Endothelial cell of umbilical vein (primary cell): ENCODE results near the gene TBK1. TPM values are rescaled to one million over a fixed set of nuclear protein-coding genes. Genes with fewer than 3 reads are reported as not detected.

ENCODE experiments used
- BruUV-seq: library from RNA; stranded (reverse); fragments of 400-500 nt; replicated peaks from 2 replicates; lab custom pipeline; 2021; lab: Mats Ljungman, UMichigan
- CTCF ChIA-PET: fragments of 300-600, 350-600 bp; sonication (Branson Sonifier 250); formaldehyde crosslinking; loops from one replicate; lab custom pipeline; 2021; ENCODE audit warnings: antibody characterized with exemption, inconsistent platforms; lab: Charles Lee
- POLR2A ChIA-PET: fragments of 300-600, 350-600 bp; sonication (Branson Sonifier 250); formaldehyde crosslinking; loops from one replicate; lab custom pipeline; 2021; ENCODE audit warnings: antibody characterized with exemption, inconsistent platforms; lab: Charles Lee
- DNase-seq: peaks from one replicate; pipeline ENCODE4 v3.0.0-alpha.2; 2011; ENCODE audit warnings: low read depth, low spot score
- FAIRE-seq: peaks from 2 replicates; lab custom pipeline; 2011; peaks lifted over from hg19 to GRCh38; lab: Jason Lieb, UNC
- H2AFZ ChIP-seq: 2 replicates; pipeline ENCODE4 v1.6.0; 2012; ENCODE audit warnings: low read depth, low read length, control low read depth, inconsistent platforms
- H3K27ac ChIP-seq: 2 replicates; pipeline ENCODE4 v1.5.1; 2011; ENCODE audit warnings: low read depth, mild to moderate bottlenecking, control low read depth, low read length, moderate library complexity; ENCODE audit not compliant: insufficient read depth
- H3K27me3 ChIP-seq, 2 experiments: 2 replicates each; pipeline versions ENCODE4 v1.6.0 to v1.6.1; 2011; ENCODE audit warnings: low read length in 2 of 2, mixed read lengths in 1 of 2; ENCODE audit not compliant: control insufficient read depth in 2 of 2, insufficient read depth in 2 of 2
- H3K36me3 ChIP-seq, 2 experiments: 2 replicates in 1 of 2; 3 replicates in 1 of 2; pipeline ENCODE4 v1.5.1; 2011; ENCODE audit warnings: low read length in 2 of 2, mild to moderate bottlenecking in 1 of 2, moderate library complexity in 1 of 2; ENCODE audit not compliant: control insufficient read depth in 2 of 2, insufficient read depth in 2 of 2; ENCODE audit errors: extremely low read depth in 1 of 2
- H3K4me1 ChIP-seq: 3 replicates; pipeline ENCODE4 v1.5.1; 2011; ENCODE audit warnings: mild to moderate bottlenecking, low read length; ENCODE audit not compliant: control insufficient read depth, insufficient read depth; ENCODE audit errors: extremely low read depth
- H3K4me2 ChIP-seq: 2 replicates; pipeline ENCODE4 v1.6.1; 2011; ENCODE audit warnings: low read length, control low read depth, mixed read lengths; ENCODE audit not compliant: insufficient read depth
- H3K4me3 ChIP-seq, 3 experiments: fragments of 200-600 bp in 1 of 3; sonication (generic), shearing (Covaris generic) in 1 of 3; replicated peaks in 1 of 3; 2 replicates each; pipeline ENCODE4 v1.5.1; 2011 to 2016; ENCODE audit warnings: control low read depth in 3 of 3, low read length in 3 of 3, mild to moderate bottlenecking in 2 of 3, inconsistent platforms in 1 of 3, low read depth in 1 of 3, moderate library complexity in 1 of 3; ENCODE audit not compliant: insufficient read depth in 1 of 3
- H3K79me2 ChIP-seq: 2 replicates; pipeline ENCODE4 v1.6.0; 2012; ENCODE audit warnings: low read length, inconsistent platforms; ENCODE audit not compliant: control insufficient read depth, insufficient read depth
- H3K9ac ChIP-seq: replicated peaks from 2 replicates; pipeline ENCODE3; 2011; ENCODE audit warnings: low read length, control low read depth; ENCODE audit not compliant: insufficient read depth; ENCODE audit errors: extremely low read depth
- H3K9me1 ChIP-seq: replicated peaks from 3 replicates; pipeline ENCODE4 v1.6.0; 2011; ENCODE audit warnings: mild to moderate bottlenecking, low read length; ENCODE audit not compliant: control insufficient read depth, insufficient read depth; ENCODE audit errors: extremely low read depth
- H3K9me3 ChIP-seq: replicated peaks from 2 replicates; pipeline ENCODE4 v1.5.1; 2012; ENCODE audit warnings: low read length, inconsistent platforms; ENCODE audit not compliant: control insufficient read depth, insufficient read depth
- H4K20me1 ChIP-seq: replicated peaks from 2 replicates; pipeline ENCODE3; 2011; ENCODE audit warnings: mild to moderate bottlenecking, low read length; ENCODE audit not compliant: control insufficient read depth, insufficient read depth; ENCODE audit errors: extremely low read depth
- GATA2 ChIP-seq: IDR thresholded peaks from 2 replicates; pipeline ENCODE4 v1.7.0; 2011; ENCODE audit warnings: low read depth, mild to moderate bottlenecking, moderate library complexity, mixed read lengths, low read length; ENCODE audit not compliant: insufficient read length, insufficient read depth
- JUN ChIP-seq: IDR thresholded peaks from 2 replicates; pipeline ENCODE4 v1.6.1; 2011; ENCODE audit warnings: borderline replicate concordance, low read depth; ENCODE audit not compliant: insufficient read length, insufficient read depth
- MYC ChIP-seq: IDR thresholded peaks from one replicate; pipeline ENCODE4 v1.6.1; 2011; ENCODE audit warnings: mild to moderate bottlenecking, low read depth, low read length
- POLR2A ChIP-seq: IDR thresholded peaks from 2 replicates; pipeline ENCODE4 v1.6.1; 2012; ENCODE audit warnings: low read depth, mild to moderate bottlenecking, control low read depth, low read length
- POLR2AphosphoS5 ChIP-seq: IDR thresholded peaks from 2 replicates; pipeline ENCODE4 v1.6.1; 2012; ENCODE audit warnings: low read depth, mild to moderate bottlenecking, control low read depth, low read length, moderate library complexity; ENCODE audit not compliant: insufficient read depth
- dilution Hi-C: fragments of 300-500 bp; cut with MboI; formaldehyde crosslinking; loops from one replicate; pipeline ENCODE4 v1.15.0; 2019; ENCODE audit warnings: low sequenced_read_pairs; ENCODE audit not compliant: extremely low pct_ligation_motif_present
- intact Hi-C: fragments of 100-400 bp; cut with micrococcal nuclease; formaldehyde crosslinking; loops from one replicate; pipeline ENCODE4 v1.10.0; 2022
- polyA plus RNA-seq, 4 experiments: library from polyadenylated mRNA; depleted of rRNA in 3 of 4; stranded (reverse) in 3 of 4; unstranded in 1 of 4; fragments of >200 nt; gene quantifications; 2 replicates each; pipeline versions ENCODE4 v1.2.1 to v1.2.3, GENCODE V29; 2011 to 2012; ENCODE audit warnings: missing spikeins in 1 of 4
- total RNA-seq: library from RNA; stranded (reverse); gene quantifications from 2 replicates; pipeline ENCODE4 v1.2.3, GENCODE V29; 2021
- TF ChIP-seq, protein P1 (sequence below): IDR thresholded peaks from 2 replicates; pipeline ENCODE4 v1.6.1; 2011; ENCODE audit not compliant: insufficient read depth, insufficient read length
- TF ChIP-seq, protein P2 (sequence below), 2 donors: IDR thresholded peaks; 1 replicate in 1 of 2; 2 replicates in 1 of 2; pipeline ENCODE4 v1.5.1; 2011; ENCODE audit warnings: low read length in 2 of 2, mild to moderate bottlenecking in 2 of 2, moderate library complexity in 2 of 2, control low read depth in 1 of 2, inconsistent platforms in 1 of 2, low read depth in 1 of 2; ENCODE audit not compliant: insufficient read depth in 1 of 2; ENCODE audit errors: extremely low read depth in 1 of 2

The TBK1 gene
- total and polyA plus RNA-seq, 2 donors (not counting 3 experiments of a cell fraction or from before 2014, with no cell fraction given) = 8.0 to 28.9 TPM

GRCh38 chr12:64402181-64402580 lies 49.7 kb upstream of the TBK1 start:
- Histone ChIP-seq H3K27ac (no peak overlapping the region), H3K4me2 (no peak overlapping the region), H3K9me3 (no peaks in the 10 kb centered on the region), H3K4me3 (no peak overlapping the region), H4K20me1 (no peaks in the 10 kb centered on the region), H3K9me1 (no peaks in the 10 kb centered on the region), H3K4me1 (peaks cover 10% of the 10 kb centered on the region), H3K36me3 (no peaks in the 10 kb centered on the region), H3K27me3 (no peaks in the 10 kb centered on the region), H3K79me2 (peaks cover 23% of the 10 kb centered on the region), H2AFZ (no peak overlapping the region), H3K9ac (no peak overlapping the region)
- dilution Hi-C loops = no loop called here
- TF ChIP-seq MYC = no peak
- TF ChIP-seq POLR2AphosphoS5 = no peak
- TF ChIP-seq, protein P1, sequence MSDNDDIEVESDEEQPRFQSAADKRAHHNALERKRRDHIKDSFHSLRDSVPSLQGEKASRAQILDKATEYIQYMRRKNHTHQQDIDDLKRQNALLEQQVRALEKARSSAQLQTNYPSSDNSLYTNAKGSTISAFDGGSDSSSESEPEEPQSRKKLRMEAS = no peak
- TF ChIP-seq, protein P2, sequence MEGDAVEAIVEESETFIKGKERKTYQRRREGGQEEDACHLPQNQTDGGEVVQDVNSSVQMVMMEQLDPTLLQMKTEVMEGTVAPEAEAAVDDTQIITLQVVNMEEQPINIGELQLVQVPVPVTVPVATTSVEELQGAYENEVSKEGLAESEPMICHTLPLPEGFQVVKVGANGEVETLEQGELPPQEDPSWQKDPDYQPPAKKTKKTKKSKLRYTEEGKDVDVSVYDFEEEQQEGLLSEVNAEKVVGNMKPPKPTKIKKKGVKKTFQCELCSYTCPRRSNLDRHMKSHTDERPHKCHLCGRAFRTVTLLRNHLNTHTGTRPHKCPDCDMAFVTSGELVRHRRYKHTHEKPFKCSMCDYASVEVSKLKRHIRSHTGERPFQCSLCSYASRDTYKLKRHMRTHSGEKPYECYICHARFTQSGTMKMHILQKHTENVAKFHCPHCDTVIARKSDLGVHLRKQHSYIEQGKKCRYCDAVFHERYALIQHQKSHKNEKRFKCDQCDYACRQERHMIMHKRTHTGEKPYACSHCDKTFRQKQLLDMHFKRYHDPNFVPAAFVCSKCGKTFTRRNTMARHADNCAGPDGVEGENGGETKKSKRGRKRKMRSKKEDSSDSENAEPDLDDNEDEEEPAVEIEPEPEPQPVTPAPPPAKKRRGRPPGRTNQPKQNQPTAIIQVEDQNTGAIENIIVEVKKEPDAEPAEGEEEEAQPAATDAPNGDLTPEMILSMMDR (IDR thresholded peaks at IDR 0.05; ENCODE audit: extremely low read depth in 1 of 2, insufficient read depth in 1 of 2, low read depth in 1 of 2, low read length in 2 of 2) = no peak
- TF ChIP-seq JUN = no peak
- no peak for TF ChIP-seq POLR2A
- TF ChIP-seq GATA2 = no peak
- DNase-seq (no peak), FAIRE-seq (no peak)
- ChIA-PET POLR2A (no interaction called here), CTCF (no interaction called here)
- intact Hi-C loops = no loop called here
- BruUV-seq = no TSS peak
